IgD-negative memory B cell (primary cell): ENCODE data around the gene FOXP4. TPM values are rescaled to one million over a fixed set of nuclear protein-coding genes. Genes with fewer than 3 reads are reported as not detected.

Experiments
- H3K27ac Mint-ChIP-seq, 3 donors: one replicate each; pipeline ENCODE4 v1.8.0; 2020 to 2022; ENCODE audit warnings: mild to moderate bottlenecking in 3 of 3, mixed read lengths in 3 of 3, moderate library complexity in 1 of 3
- H3K27me3 Mint-ChIP-seq: one replicate; pipeline ENCODE4 v1.8.0; 2021; ENCODE audit warnings: mixed read lengths
- H3K36me3 Mint-ChIP-seq: one replicate; pipeline ENCODE4 v1.8.0; 2020; ENCODE audit warnings: mild to moderate bottlenecking, mixed read lengths
- H3K4me1 Mint-ChIP-seq, 3 donors: one replicate each; pipeline ENCODE4 v1.8.0; 2020 to 2022; ENCODE audit warnings: mixed read lengths in 3 of 3, mild to moderate bottlenecking in 1 of 3
- H3K4me3 Mint-ChIP-seq, 4 donors: one replicate each; pipeline ENCODE4 v1.8.0; 2020 to 2022; ENCODE audit warnings: mild to moderate bottlenecking in 4 of 4, mixed read lengths in 4 of 4, moderate library complexity in 3 of 4
- H3K9me3 Mint-ChIP-seq, 3 donors: one replicate each; pipeline ENCODE4 v1.8.0; 2020 to 2021; ENCODE audit warnings: mixed read lengths in 3 of 3, mild to moderate bottlenecking in 1 of 3
- polyA plus RNA-seq: library from polyadenylated mRNA; unstranded; fragments of 300-500 nt; fragmentation: Illumina TruSeq; gene quantifications from one replicate; pipeline ENCODE4 v1.2.3, GENCODE V29; 2021

Gene FOXP4
- polyA plus RNA-seq, 1 donor from 2014 or later, result 2.6 TPM

DNA sequence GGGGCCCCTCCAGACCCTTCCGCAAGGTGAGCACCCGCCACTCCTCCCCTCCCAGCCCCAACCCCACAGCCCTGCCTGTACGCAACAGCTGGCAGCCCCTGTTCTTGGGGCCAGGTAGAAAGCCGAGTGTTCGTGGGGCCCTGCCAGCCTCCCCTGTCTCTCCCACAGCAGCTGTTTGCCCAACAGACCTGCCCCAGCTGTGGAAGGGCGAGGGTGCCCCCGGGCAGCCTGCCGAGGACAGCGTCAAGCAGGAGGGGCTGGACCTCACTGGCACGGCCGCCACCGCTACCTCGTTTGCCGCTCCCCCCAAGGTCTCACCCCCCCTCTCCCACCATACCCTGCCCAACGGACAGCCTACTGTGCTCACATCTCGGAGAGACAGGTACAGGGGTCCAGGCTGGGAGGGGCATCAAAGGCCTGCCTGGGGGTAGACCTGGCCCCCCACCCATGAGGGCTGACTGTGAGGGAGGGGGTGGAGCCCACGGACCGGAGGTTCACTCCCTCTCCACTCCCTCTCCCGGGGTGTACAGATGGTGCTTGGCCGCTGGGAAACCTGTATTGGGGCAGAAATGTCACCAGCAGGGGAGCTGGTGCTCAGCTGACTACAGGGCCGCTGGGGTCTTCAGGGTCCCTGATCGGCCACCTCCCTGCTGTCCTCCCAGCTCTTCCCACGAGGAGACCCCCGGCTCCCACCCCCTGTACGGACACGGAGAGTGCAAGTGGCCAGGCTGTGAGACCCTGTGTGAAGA lies 41.1 kb downstream of the FOXP4 start:
- H3K4me1 Mint-ChIP-seq, result peaks cover 0 to 5% (median 0%) of the 10 kb centered on the region in 3 donors
- H3K9me3 Mint-ChIP-seq, result no peaks in the 10 kb centered on the region
- H3K27ac Mint-ChIP-seq, result no peak overlapping the region
- no peak overlapping the region for H3K4me3 Mint-ChIP-seq
- no peaks in the 10 kb centered on the region for H3K27me3 Mint-ChIP-seq
- H3K36me3 Mint-ChIP-seq, result no peaks in the 10 kb centered on the region

DNA sequence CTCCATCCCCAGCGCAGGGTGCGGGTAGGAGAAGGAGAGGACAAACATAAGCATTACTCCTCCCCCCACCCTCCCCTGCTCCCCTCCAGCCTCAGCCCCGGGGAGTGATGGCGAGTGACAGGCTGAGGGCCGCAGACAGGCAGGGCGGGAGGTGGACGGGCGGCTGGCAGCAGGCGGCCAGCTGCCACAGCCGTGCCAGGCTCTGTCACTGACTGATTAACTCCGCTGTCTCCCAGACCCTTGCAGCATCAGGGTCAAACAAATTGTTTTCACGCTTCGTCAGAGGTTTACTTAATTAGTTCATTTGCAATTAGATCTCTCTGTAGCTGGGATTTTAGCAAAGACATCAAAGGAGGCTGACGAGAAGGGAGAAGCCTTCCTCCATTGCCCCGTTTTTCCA lies 41.9 kb downstream of the FOXP4 start:
- Mint-ChIP-seq H3K9me3 (no peaks in the 10 kb centered on the region), H3K4me1 (peaks cover 0 to 5% (median 0%) of the 10 kb centered on the region in 3 donors), H3K4me3 (no peak overlapping the region), H3K36me3 (no peaks in the 10 kb centered on the region), H3K27ac (no peak overlapping the region), H3K27me3 (no peaks in the 10 kb centered on the region)

DNA sequence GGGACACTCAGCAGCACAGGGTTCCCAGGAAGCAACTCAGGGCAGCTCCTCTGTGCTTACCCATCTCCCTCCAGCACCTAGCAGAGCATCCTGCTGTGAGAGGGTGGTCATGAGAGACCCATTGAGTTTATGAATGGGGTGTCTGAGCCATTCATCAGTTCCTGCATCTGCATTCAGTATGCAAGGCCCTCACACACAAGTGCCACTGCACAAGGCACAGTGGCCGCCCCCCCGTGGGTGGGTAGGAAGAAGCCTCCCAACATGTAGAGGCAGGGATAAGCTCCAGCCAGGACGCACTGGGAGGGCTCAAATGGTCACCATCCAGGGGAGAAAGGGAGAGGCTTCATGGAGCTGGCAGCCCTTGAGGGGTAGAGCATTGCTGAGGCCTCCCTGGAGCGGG lies 43.0 kb downstream of the FOXP4 start:
- Mint-ChIP-seq H3K9me3 (no peaks in the 10 kb centered on the region), H3K4me1 (peaks cover 0 to 5% (median 0%) of the 10 kb centered on the region in 3 donors), H3K4me3 (no peak overlapping the region), H3K36me3 (no peaks in the 10 kb centered on the region), H3K27ac (no peak overlapping the region), H3K27me3 (no peaks in the 10 kb centered on the region)

DNA sequence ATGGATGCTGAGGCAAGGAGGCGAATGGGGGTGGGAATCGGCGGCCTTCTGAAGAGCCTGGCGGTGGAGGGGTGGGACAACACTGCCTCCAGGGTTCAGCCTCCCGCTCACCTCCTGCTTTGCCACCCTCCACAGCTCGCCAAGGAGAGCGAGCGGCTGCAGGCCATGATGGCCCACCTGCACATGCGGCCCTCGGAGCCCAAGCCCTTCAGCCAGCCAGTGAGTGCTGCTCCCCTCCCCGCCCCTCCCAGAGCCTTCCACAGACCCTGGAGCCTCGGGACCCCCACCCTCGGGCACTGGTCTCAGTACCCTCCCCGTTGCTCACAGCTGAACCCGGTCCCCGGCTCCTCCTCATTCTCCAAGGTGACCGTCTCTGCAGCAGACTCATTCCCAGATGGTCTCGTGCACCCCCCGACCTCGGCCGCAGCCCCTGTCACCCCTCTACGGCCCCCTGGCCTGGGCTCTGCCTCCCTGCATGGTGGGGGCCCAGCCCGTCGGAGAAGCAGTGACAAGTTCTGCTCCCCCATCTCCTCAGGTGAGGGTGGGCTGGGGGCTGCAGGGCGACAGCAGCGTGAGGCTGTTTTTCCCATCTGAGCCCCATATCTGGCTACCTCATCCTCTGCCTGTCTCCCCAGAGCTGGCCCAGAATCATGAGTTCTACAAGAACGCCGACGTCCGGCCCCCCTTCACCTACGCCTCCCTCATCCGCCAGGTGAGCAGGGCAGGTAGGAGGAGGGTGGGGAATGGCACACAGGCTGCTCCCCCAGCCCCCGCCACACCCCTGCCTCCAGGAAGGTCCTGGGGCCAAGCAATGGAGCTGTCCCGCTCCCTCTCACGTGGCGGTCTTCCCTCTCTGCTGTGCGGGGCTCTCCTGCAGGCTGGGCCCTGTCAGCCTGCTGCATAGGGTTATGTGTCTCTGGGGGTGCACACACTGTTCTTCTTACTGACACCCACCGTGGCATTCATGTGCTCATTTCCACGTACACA lies 43.7 kb downstream of the FOXP4 start:
- Mint-ChIP-seq H3K9me3 (no peaks in the 10 kb centered on the region), H3K36me3 (no peaks in the 10 kb centered on the region), H3K27ac (peak overlapping the region in 1 of 3 donors; percentile 9), H3K4me3 (no peak overlapping the region), H3K4me1 (peaks cover 0 to 4% (median 0%) of the 10 kb centered on the region in 3 donors), H3K27me3 (no peaks in the 10 kb centered on the region)

DNA sequence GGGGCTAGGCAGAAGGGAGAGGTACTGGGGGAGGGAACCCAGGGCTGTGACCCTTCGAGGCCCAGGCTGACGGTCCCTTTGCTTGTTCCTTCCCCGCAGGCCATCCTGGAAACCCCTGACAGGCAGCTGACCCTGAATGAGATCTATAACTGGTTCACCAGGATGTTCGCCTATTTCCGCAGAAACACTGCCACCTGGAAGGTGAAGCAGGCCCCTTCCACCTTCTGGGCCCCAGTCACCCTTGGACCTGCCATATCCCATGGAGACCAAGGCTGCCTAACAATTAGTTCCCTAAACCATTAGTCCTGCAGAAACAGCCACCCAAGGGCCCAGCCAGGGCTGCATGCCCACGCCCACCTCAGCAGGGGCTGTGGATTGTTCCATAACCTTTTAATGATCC lies 44.9 kb downstream of the FOXP4 start:
- Mint-ChIP-seq H3K27me3 (no peaks in the 10 kb centered on the region), H3K4me1 (peaks cover 0 to 4% (median 0%) of the 10 kb centered on the region in 3 donors), H3K27ac (no peak overlapping the region), H3K9me3 (no peaks in the 10 kb centered on the region), H3K4me3 (no peak overlapping the region), H3K36me3 (no peaks in the 10 kb centered on the region)

DNA sequence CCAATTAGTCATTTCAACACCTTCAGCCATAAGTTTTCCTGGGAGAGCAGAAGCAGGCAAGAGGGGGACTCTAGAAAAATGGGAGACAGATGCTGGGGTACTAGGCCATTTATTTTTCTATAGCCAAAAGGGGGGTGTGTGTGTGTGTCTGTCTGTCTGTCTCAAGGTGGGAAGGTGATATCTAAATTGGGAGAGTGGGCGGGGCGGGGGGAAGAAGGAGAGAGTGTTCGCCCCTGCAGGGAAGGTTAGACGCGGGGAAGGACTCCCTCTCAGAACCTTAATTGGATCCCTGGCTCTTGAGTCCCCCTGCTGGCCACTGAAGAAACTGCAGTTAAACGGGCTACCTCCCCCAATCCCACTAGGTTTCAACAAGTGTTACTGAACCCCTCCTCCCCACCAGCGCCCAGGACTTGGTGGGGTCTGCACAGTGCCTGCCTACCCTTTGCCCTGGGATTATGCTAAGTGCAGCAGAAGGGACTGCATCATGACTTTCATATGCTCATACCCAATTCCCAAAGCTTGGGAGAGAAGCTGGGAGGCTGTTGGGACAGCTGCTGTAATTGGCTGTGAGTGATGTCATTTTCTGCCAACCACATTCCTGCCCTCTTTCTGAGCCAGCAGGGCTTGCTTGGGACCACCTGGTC lies 45.8 kb downstream of the FOXP4 start:
- H3K27ac Mint-ChIP-seq, result no peak overlapping the region
- H3K36me3 Mint-ChIP-seq, result peaks cover 4% of the 10 kb centered on the region
- no peaks in the 10 kb centered on the region for H3K27me3 Mint-ChIP-seq
- no peaks in the 10 kb centered on the region for H3K9me3 Mint-ChIP-seq
- H3K4me1 Mint-ChIP-seq, result peaks cover 0 to 4% (median 0%) of the 10 kb centered on the region in 3 donors
- peak overlapping the region in 1 of 4 donors; percentile 45 for H3K4me3 Mint-ChIP-seq

DNA sequence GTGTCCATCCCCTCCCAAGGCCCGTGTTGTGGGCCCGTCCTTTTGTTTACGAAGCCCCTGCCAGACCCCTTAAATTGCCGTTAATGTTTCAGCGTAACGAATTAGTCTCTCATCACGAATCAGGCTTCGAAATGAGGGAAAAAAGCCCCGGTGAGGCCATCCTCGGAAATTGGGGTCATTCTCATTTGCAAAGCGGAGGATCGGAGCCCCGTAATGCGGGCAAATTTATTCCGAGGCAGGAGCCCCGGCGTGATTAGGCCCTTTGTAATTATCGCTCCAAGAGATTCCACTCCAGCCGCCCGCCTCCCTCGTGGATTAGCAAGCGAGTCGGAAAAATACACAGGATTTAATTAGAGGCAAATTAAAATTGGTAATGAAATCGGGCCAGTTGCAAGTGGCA lies 47.2 kb downstream of the FOXP4 start:
- H3K36me3 Mint-ChIP-seq, result peaks cover 4% of the 10 kb centered on the region
- H3K9me3 Mint-ChIP-seq, result no peaks in the 10 kb centered on the region
- peak overlapping the region in 1 of 3 donors; percentile 60 for H3K27ac Mint-ChIP-seq
- no peak overlapping the region for H3K4me3 Mint-ChIP-seq
- H3K27me3 Mint-ChIP-seq, result no peaks in the 10 kb centered on the region
- peaks cover 0 to 4% (median 0%) of the 10 kb centered on the region in 3 donors for H3K4me1 Mint-ChIP-seq

DNA sequence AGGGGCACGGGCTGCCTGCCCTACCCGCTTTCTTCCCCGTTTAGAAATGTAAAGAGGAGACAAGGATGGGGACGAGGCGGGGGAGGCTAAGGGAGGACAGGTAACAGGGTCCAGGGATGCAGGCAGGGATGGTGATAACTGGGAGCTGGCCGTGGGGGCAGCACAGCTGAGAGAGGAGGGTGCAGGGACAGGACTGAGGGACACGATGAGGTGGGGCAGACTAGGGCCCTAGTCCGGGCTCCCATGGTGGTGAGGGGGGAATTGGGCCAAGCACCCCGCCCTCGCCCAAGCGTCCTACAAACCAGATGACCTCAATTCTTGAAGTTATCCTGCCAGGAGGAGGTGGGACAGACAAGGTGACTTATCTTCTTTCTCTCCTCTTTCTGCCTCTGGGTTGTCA lies 47.7 kb downstream of the FOXP4 start:
- H3K4me1 Mint-ChIP-seq, result peaks cover 0 to 4% (median 0%) of the 10 kb centered on the region in 3 donors
- no peaks in the 10 kb centered on the region for H3K9me3 Mint-ChIP-seq
- H3K36me3 Mint-ChIP-seq, result peaks cover 4% of the 10 kb centered on the region
- H3K27me3 Mint-ChIP-seq, result no peaks in the 10 kb centered on the region
- H3K27ac Mint-ChIP-seq, result no peak overlapping the region
- no peak overlapping the region for H3K4me3 Mint-ChIP-seq

DNA sequence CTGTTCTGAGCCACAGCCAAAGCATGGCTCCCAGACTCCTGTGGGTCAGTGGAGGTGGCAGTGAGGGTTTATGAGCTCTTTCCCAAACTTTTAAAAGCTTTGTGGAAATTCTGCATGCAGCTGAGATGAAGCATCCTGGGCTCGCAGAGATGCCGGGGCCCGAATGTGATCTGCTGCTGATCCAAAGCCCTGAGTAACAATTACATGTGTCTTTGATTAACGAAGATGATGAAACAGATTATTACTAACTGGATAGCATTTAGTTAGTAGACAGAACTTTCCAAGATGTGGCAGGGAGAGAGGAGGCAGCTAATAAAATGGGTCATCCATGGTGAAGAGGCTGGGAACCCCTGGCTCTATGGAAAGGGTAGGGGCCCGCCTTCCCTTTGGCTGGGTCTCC lies 48.1 kb downstream of the FOXP4 start:
- Mint-ChIP-seq H3K36me3 (peaks cover 4% of the 10 kb centered on the region), H3K27ac (no peak overlapping the region)

DNA sequence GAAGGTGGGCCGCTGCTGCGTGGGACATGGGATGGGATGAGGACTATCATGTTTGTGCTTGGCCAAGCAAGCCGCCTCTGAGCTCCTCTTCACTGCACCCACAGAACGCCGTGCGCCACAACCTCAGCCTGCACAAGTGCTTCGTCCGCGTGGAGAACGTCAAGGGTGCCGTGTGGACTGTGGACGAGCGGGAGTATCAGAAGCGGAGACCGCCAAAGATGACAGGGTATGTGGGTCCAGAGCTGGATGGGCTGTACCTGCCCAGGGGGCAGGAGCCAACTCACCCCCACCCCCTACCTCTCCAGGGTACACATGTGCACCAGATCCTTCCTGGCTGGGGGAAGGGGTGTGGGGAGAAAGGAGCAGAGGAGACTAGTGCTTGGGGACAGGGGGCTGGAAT lies 48.6 kb downstream of the FOXP4 start:
- no peaks in the 10 kb centered on the region for H3K9me3 Mint-ChIP-seq
- H3K36me3 Mint-ChIP-seq, result peaks cover 4% of the 10 kb centered on the region
- no peak overlapping the region for H3K4me3 Mint-ChIP-seq
- H3K27me3 Mint-ChIP-seq, result no peaks in the 10 kb centered on the region
- peaks cover 0 to 4% (median 0%) of the 10 kb centered on the region in 3 donors for H3K4me1 Mint-ChIP-seq
- peak overlapping the region in 1 of 3 donors; percentile 68 for H3K27ac Mint-ChIP-seq

More for the DNA sequence above, 48.1 kb downstream of the FOXP4 start:
- Mint-ChIP-seq H3K4me1 (peaks cover 0 to 4% (median 0%) of the 10 kb centered on the region in 3 donors), H3K9me3 (no peaks in the 10 kb centered on the region), H3K27me3 (no peaks in the 10 kb centered on the region), H3K4me3 (no peak overlapping the region)

DNA sequence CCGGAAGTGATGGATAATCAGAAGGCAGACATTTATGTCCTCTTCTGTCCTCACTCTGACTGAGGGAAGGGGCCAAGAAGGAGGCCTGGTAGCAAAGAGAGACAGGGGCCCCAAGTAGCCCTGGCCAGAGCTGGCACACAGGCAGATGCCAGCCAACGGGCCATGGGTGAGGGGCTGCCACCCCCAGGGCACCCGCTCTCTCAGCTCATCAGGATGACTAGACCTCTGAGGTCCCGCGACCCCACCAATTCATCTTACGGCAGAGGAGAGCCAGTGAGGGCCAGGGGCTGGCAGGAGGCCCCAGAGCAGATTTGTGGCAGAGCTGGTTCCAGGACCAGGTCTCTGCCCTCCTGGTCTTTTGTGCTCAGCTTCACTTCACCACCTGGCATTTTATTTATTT lies 49.0 kb downstream of the FOXP4 start:
- Mint-ChIP-seq H3K4me1 (peaks cover 0 to 4% (median 0%) of the 10 kb centered on the region in 3 donors), H3K27ac (peak overlapping the region in 1 of 3 donors; percentile 68), H3K9me3 (no peaks in the 10 kb centered on the region), H3K4me3 (no peak overlapping the region), H3K36me3 (peaks cover 4% of the 10 kb centered on the region), H3K27me3 (no peaks in the 10 kb centered on the region)

DNA sequence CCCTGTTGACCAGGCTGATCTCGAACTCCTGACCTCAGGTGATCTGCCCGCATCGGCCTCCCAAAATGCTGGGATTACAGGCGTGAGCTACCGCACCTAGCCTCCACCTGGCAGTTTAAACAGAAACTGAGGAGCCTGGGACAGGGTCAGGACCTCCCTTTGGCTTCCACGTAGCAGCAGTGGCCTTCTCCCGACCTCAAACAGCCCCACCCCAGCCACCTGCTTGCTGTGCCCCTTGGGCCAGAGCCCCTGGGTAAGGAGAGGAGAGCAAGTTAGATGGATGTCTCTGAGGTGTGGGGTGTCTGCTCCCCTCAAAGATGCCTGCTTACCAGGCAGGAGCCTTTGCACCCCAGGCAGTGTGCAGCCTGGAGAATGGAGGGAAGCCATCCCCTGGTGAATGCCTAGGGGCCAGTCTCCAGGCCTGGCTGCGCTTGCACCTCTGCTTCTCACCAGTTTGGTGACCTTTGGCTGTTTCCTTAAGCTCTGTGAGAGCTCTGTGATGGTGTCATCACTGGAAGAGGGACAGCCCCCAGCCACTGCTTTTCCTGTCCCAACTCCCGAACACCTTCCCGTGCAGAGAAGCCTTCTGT lies 50.0 kb downstream of the FOXP4 start:
- H3K27me3 Mint-ChIP-seq, result no peaks in the 10 kb centered on the region
- no peaks in the 10 kb centered on the region for H3K9me3 Mint-ChIP-seq
- peaks cover 4% of the 10 kb centered on the region for H3K36me3 Mint-ChIP-seq
- H3K27ac Mint-ChIP-seq, result no peak overlapping the region
- no peak overlapping the region for H3K4me3 Mint-ChIP-seq
- H3K4me1 Mint-ChIP-seq, result peaks cover 0 to 3% (median 0%) of the 10 kb centered on the region in 3 donors

DNA sequence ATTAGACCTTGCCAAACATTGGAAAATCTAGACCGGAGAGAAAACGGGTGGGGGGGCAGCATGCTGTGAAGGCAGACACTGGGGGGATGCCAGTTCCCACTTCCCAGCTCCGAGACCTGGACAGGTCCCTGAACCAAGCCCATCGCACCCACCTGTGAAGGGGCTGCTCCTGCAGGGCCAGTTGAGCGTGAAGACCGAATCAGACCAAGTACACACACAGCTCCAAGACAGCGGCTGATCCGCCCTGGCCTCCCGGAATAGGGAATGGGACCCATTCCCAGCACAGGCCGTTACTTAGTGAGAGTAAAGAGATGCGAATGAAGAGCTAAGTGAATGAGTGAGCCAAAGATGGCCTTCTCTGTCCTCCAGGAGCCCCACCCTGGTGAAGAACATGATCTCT lies 50.6 kb downstream of the FOXP4 start:
- Mint-ChIP-seq H3K27ac (no peak overlapping the region), H3K9me3 (no peaks in the 10 kb centered on the region), H3K4me3 (no peak overlapping the region), H3K27me3 (no peaks in the 10 kb centered on the region), H3K4me1 (peaks cover 0 to 3% (median 0%) of the 10 kb centered on the region in 3 donors), H3K36me3 (peaks cover 4% of the 10 kb centered on the region)

DNA sequence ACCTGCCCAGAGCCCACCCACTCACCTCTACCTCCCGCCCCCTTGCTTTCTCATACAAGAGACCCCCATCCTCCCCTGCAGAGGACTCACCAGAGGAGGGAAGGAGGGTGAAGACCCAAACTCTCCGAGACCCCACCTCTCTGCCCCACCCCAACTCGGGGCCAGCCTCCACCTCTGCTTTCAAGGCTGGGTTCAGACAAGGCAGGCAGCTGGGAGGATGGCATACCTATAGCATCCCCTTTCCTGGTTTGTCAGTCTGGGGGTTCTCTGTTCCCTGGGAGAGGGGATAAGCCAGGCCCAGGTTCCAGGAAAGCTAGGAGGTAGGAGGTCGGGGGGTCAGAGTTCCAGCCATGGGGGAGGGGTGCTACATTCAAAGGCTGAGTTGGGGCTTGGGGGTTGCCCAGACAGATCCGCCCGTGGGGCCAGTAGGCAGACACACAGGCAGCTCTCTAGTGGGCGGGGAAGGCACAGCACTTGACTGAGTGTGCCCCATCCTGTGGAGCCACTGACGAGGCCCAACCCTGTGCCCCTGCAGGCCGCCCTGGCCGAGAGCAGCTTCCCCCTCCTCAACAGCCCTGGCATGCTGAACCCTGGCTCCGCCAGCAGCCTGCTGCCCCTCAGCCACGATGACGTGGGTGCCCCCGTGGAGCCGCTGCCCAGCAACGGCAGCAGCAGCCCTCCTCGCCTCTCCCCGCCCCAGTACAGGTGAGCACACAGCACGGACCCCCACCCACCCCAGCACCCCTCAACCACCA lies 51.2 kb downstream of the FOXP4 start:
- Mint-ChIP-seq H3K9me3 (no peaks in the 10 kb centered on the region), H3K4me1 (no peaks in the 10 kb centered on the region), H3K4me3 (no peak overlapping the region), H3K36me3 (peaks cover 4% of the 10 kb centered on the region), H3K27me3 (no peaks in the 10 kb centered on the region), H3K27ac (no peak overlapping the region)
